D721Med (cell line): ENCODE results near the gene C9orf78.

Experiments used
- DNase-seq: peaks from one replicate; pipeline ENCODE4 v3.0.0; 2011; ENCODE audit warnings: low spot score; ENCODE audit not compliant: insufficient read length
- FAIRE-seq: peaks from 2 replicates; lab custom pipeline; 2011; peaks lifted over from hg19 to GRCh38; lab: Jason Lieb, UNC
- CTCF ChIP-seq: IDR thresholded peaks from 2 replicates; pipeline ENCODE4 v1.5.1; 2012; ENCODE audit warnings: mild to moderate bottlenecking, control low read depth; ENCODE audit not compliant: insufficient read depth; ENCODE audit errors: missing control alignments

C9orf78 gene

GRCh38 chr9:129871046-129871445 lies 36.0 kb upstream of the C9orf78 start:
- DNase-seq (no peak), FAIRE-seq (no peak)
- TF ChIP-seq CTCF: no peak

GRCh38 chr9:129869585-129870501 lies 34.8 kb upstream of the C9orf78 start:
- DNase-seq (no peak), FAIRE-seq (no peak)
- no peak for TF ChIP-seq CTCF

GRCh38 chr9:129868872-129869486 lies 33.9 kb upstream of the C9orf78 start:
- TF ChIP-seq CTCF: no peak
- DNase-seq (no peak), FAIRE-seq (no peak)

GRCh38 chr9:129868023-129868871 lies 33.2 kb upstream of the C9orf78 start:
- no peak for TF ChIP-seq CTCF
- no peak for FAIRE-seq
- no peak for DNase-seq

GRCh38 chr9:129867136-129868022 lies 32.3 kb upstream of the C9orf78 start:
- no peak for DNase-seq
- no peak for TF ChIP-seq CTCF
- FAIRE-seq: no peak

- DNase-seq (no peak), FAIRE-seq (no peak)
- no peak for TF ChIP-seq CTCF
These were observed 31.5 kb upstream of the C9orf78 start for GRCh38 chr9:129866394-129867135.
